ENCODE data around the gene SV2B. TPM values are rescaled to one million over a fixed set of nuclear protein-coding genes. Genes with fewer than 3 reads are reported as not detected.
A peak's percentile ranks its signal among the peaks of the same experiment; 100 is the strongest.

Gene SV2B
- total and polyA plus RNA-seq, 9 of the 15 experiments (the other 6 are each of a cell fraction or from before 2014, with no cell fraction given): 0.01 to 0.25 (median 0.11) TPM

GRCh38 chr15:91268510-91268909, 168.5 kb downstream of the SV2B start (continued):
- TF ChIP-seq MGA (IDR thresholded peaks at IDR 0.05) (0 out of 2 replicates have a peak, but pooled peaks have one; percentile 24), ZNF12 (CRISPR knock-in tag; IDR thresholded peaks at IDR 0.05) (no peak), RUNX1 (IDR thresholded peaks at IDR 0.05; ENCODE audit: low read depth) (no peak), ZBTB9 (CRISPR knock-in tag; IDR thresholded peaks at IDR 0.05) (no peak), ARID1B (IDR thresholded peaks at IDR 0.05) (peak; percentile 28; the same call in 1 of the 2 replicates), U2AF1 (optimal IDR thresholded peaks at IDR 0.05; ENCODE audit: low read depth, low read length) (no peak), RBM22 (IDR thresholded peaks at IDR 0.05; ENCODE audit: low read depth, low read length, poor library complexity, severe bottlenecking) (no peak), CBX3 (IDR thresholded peaks at IDR 0.05; ENCODE audit: borderline replicate concordance in 1 of 2, low read length in 2 of 2) (no peak), CCAR2 (IDR thresholded peaks at IDR 0.05; ENCODE audit: low read depth, low read length) (no peak), FIP1L1 (IDR thresholded peaks at IDR 0.05; ENCODE audit: low read depth, low read length, poor library complexity, severe bottlenecking) (no peak), ZNF75A (CRISPR knock-in tag; IDR thresholded peaks at IDR 0.05) (no peak), MEF2D (tag; conservative IDR thresholded peaks at IDR 0.05; ENCODE audit: low read depth) (no peak)
- TF ChIP-seq, protein P1, sequence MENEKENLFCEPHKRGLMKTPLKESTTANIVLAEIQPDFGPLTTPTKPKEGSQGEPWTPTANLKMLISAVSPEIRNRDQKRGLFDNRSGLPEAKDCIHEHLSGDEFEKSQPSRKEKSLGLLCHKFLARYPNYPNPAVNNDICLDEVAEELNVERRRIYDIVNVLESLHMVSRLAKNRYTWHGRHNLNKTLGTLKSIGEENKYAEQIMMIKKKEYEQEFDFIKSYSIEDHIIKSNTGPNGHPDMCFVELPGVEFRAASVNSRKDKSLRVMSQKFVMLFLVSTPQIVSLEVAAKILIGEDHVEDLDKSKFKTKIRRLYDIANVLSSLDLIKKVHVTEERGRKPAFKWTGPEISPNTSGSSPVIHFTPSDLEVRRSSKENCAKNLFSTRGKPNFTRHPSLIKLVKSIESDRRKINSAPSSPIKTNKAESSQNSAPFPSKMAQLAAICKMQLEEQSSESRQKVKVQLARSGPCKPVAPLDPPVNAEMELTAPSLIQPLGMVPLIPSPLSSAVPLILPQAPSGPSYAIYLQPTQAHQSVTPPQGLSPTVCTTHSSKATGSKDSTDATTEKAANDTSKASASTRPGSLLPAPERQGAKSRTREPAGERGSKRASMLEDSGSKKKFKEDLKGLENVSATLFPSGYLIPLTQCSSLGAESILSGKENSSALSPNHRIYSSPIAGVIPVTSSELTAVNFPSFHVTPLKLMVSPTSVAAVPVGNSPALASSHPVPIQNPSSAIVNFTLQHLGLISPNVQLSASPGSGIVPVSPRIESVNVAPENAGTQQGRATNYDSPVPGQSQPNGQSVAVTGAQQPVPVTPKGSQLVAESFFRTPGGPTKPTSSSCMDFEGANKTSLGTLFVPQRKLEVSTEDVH (IDR thresholded peaks at IDR 0.05; ENCODE audit: low read depth, partially characterized antibody): no peak

All from K562 (cell line).